Measurements from ENCODE around the gene TNFAIP8. TPM values are rescaled to one million over a fixed set of nuclear protein-coding genes. Genes with fewer than 3 reads are reported as not detected.

The TNFAIP8 gene
- total and polyA plus RNA-seq, 2 of the 13 experiments (the other 11 are each of a cell fraction or from before 2014, with no cell fraction given), result 6.4 to 11.2 TPM

GRCh38 chr5:119389288-119390030 is 33.6 kb downstream of the TNFAIP8 start:
- H3K79me2 ChIP-seq (ENCODE audit: insufficient read depth, low read length), result no peaks in the 10 kb centered on the region
- FAIRE-seq, result no peak
- BruUV-seq (replicated peaks), result no TSS peak

GRCh38 chr5:119390404-119390803 is 34.6 kb downstream of the TNFAIP8 start:
- ATAC-seq (no peak), DNase-seq (ENCODE audit: low spot score) (no peak), FAIRE-seq (no peak)
- peaks cover 30% of the 10 kb centered on the region for H3K4me1 ChIP-seq (ENCODE audit: insufficient read depth, low read length)
- H3K4me2 ChIP-seq (ENCODE audit: low read depth, low read length), result no peak overlapping the region
- no peaks in the 10 kb centered on the region for H3K27me3 ChIP-seq (ENCODE audit: control insufficient read depth in 1 of 2, insufficient read depth in 2 of 2, low read length in 2 of 2)
- H3K27ac ChIP-seq (ENCODE audit: extremely low read length, insufficient read depth, low read length), result no peak overlapping the region
- H3K4me3 ChIP-seq (replicated peaks in 1 of 3; ENCODE audit: insufficient read depth in 1 of 3, low read depth in 2 of 3, low read length in 3 of 3), result no peak overlapping the region
- H3K9ac ChIP-seq (ENCODE audit: insufficient read depth, low read depth, low read length), result no peak overlapping the region
- no TSS peak for BruUV-seq (replicated peaks)
- H2AFZ ChIP-seq (ENCODE audit: low read length), result no peak overlapping the region
- ChIA-PET CTCF (ENCODE audit: low intra/inter-chr PET ratio, low total read pairs) (no interaction called here), POLR2A (no interaction called here)
- no peaks in the 10 kb centered on the region for H3K9me3 ChIP-seq (ENCODE audit: low read length)
- no peaks in the 10 kb centered on the region for H4K20me1 ChIP-seq (ENCODE audit: insufficient read depth, low read length)
- intact Hi-C loops (cut with micrococcal nuclease; ENCODE audit: unreplicated experiment), result no loop called here
- H3K36me3 ChIP-seq (replicated peaks in 1 of 2; ENCODE audit: control insufficient read depth in 1 of 2, insufficient read depth in 2 of 2, low read length in 2 of 2), result no peaks in the 10 kb centered on the region
- 93% methylated on average over 2 of the region's 2 CpGs for WGBS (ENCODE audit: low lambda C conversion rate)
- in situ Hi-C loops (cut with HindIII; ENCODE audit: extremely low pct_ligation_motif_present, low pct_unique_long_range_greater_than_20kb), result no loop called here
- H3K79me2 ChIP-seq (ENCODE audit: insufficient read depth, low read length), result no peaks in the 10 kb centered on the region
- no peak for TF ChIP-seq GTF2F1 (IDR thresholded peaks at IDR 0.05; ENCODE audit: low read length)
- no peak for TF ChIP-seq BORCS8-MEF2B (CRISPR knock-in tag; IDR thresholded peaks at IDR 0.05)
- TF ChIP-seq MYNN (CRISPR knock-in tag; IDR thresholded peaks at IDR 0.05; ENCODE audit: low read depth), result no peak
- no peak for TF ChIP-seq MTF2 (CRISPR knock-in tag; IDR thresholded peaks at IDR 0.05; ENCODE audit: borderline replicate concordance)
- no peak for TF ChIP-seq ATF1 (CRISPR knock-in tag; IDR thresholded peaks at IDR 0.05)
- TF ChIP-seq ZNF678 (CRISPR knock-in tag; IDR thresholded peaks at IDR 0.05), result no peak
- TF ChIP-seq PRMT3 (CRISPR knock-in tag; IDR thresholded peaks at IDR 0.05; ENCODE audit: borderline replicate concordance, low read depth), result no peak
- TF ChIP-seq TRIM24 (CRISPR knock-in tag; IDR thresholded peaks at IDR 0.05), result no peak
- TF ChIP-seq ZNF691 (CRISPR knock-in tag; IDR thresholded peaks at IDR 0.05; ENCODE audit: borderline replicate concordance, low read depth), result no peak
- no peak for TF ChIP-seq ZNF75D (CRISPR knock-in tag; IDR thresholded peaks at IDR 0.05; ENCODE audit: borderline replicate concordance)

More at GRCh38 chr5:119389288-119390030, 33.6 kb downstream of the TNFAIP8 start:
- Histone ChIP-seq H2AFZ (ENCODE audit: low read length) (no peak overlapping the region), H3K36me3 (replicated peaks in 1 of 2; ENCODE audit: control insufficient read depth in 1 of 2, insufficient read depth in 2 of 2, low read length in 2 of 2) (no peaks in the 10 kb centered on the region), H4K20me1 (ENCODE audit: insufficient read depth, low read length) (no peaks in the 10 kb centered on the region), H3K4me3 (replicated peaks in 1 of 3; ENCODE audit: insufficient read depth in 1 of 3, low read depth in 2 of 3, low read length in 3 of 3) (no peak overlapping the region), H3K27ac (ENCODE audit: extremely low read length, insufficient read depth, low read length) (no peak overlapping the region), H3K27me3 (ENCODE audit: control insufficient read depth in 1 of 2, insufficient read depth in 2 of 2, low read length in 2 of 2) (no peaks in the 10 kb centered on the region), H3K9ac (ENCODE audit: insufficient read depth, low read depth, low read length) (no peak overlapping the region), H3K9me3 (ENCODE audit: low read length) (no peaks in the 10 kb centered on the region), H3K4me1 (ENCODE audit: insufficient read depth, low read length) (peaks cover 30% of the 10 kb centered on the region), H3K4me2 (ENCODE audit: low read depth, low read length) (no peak overlapping the region)
- no peak for ATAC-seq
- no peak for DNase-seq (ENCODE audit: low spot score)
- ChIA-PET CTCF (ENCODE audit: low intra/inter-chr PET ratio, low total read pairs) (no interaction called here), POLR2A (no interaction called here)
- in situ Hi-C loops (cut with HindIII; ENCODE audit: extremely low pct_ligation_motif_present, low pct_unique_long_range_greater_than_20kb), result no loop called here
- WGBS (ENCODE audit: low lambda C conversion rate), result 98% methylated on average over 3 of the region's 3 CpGs
- TF ChIP-seq CHD4 (IDR thresholded peaks at IDR 0.05; ENCODE audit: borderline replicate concordance, low read length) (no peak), ZFP41 (CRISPR knock-in tag; IDR thresholded peaks at IDR 0.05; ENCODE audit: borderline replicate concordance) (no peak), ZNF691 (CRISPR knock-in tag; IDR thresholded peaks at IDR 0.05; ENCODE audit: borderline replicate concordance, low read depth) (no peak)
- intact Hi-C loops (cut with micrococcal nuclease; ENCODE audit: unreplicated experiment), result no loop called here

Measured in HepG2 (cell line).